Trophoblast cell (in vitro differentiated cells and primary cell): ENCODE data around the gene FAM20A.

Experiments
- DNase-seq, 2 donors: peaks; one replicate each; pipeline ENCODE4 v3.0.0-alpha.2; 2016
- H2AFZ ChIP-seq: 2 replicates; pipeline ENCODE4 v1.6.1; 2013; ENCODE audit warnings: low read length, moderate library complexity, mild to moderate bottlenecking; ENCODE audit not compliant: insufficient read depth, poor library complexity
- H2AK5ac ChIP-seq: 2 replicates; pipeline ENCODE4 v1.6.1; 2013; ENCODE audit warnings: mild to moderate bottlenecking, low read length
- H2BK120ac ChIP-seq: 2 replicates; pipeline ENCODE4 v1.6.1; 2013; ENCODE audit warnings: low read length, mild to moderate bottlenecking, moderate library complexity; ENCODE audit not compliant: insufficient read depth, poor library complexity
- H2BK12ac ChIP-seq: 2 replicates; pipeline ENCODE4 v1.6.1; 2013; ENCODE audit warnings: mild to moderate bottlenecking, low read length, moderate library complexity
- H2BK5ac ChIP-seq: 2 replicates; pipeline ENCODE4 v1.6.1; 2013; ENCODE audit warnings: low read length, low read depth, moderate library complexity, mild to moderate bottlenecking; ENCODE audit not compliant: poor library complexity
- H3K14ac ChIP-seq: 2 replicates; pipeline ENCODE4 v1.6.1; 2013; ENCODE audit warnings: mild to moderate bottlenecking, low read length
- H3K18ac ChIP-seq: 2 replicates; pipeline ENCODE4 v1.6.1; 2013; ENCODE audit warnings: mild to moderate bottlenecking, low read length
- H3K23ac ChIP-seq: 2 replicates; pipeline ENCODE4 v1.6.1; 2013; ENCODE audit warnings: low read length
- H3K27ac ChIP-seq: 2 replicates; pipeline ENCODE4 v1.5.1; 2013; ENCODE audit warnings: low read depth, mild to moderate bottlenecking, inconsistent platforms, low read length, moderate library complexity
- H3K27me3 ChIP-seq: 2 replicates; pipeline ENCODE4 v1.6.1; 2013; ENCODE audit warnings: inconsistent platforms, mild to moderate bottlenecking, low read length, moderate library complexity; ENCODE audit not compliant: insufficient read depth
- H3K36me3 ChIP-seq, 2 experiments: 1 replicate in 1 of 2; 2 replicates in 1 of 2; pipeline ENCODE4 v1.6.1; 2013; ENCODE audit warnings: low read length in 2 of 2, mild to moderate bottlenecking in 2 of 2, moderate library complexity in 1 of 2; ENCODE audit not compliant: insufficient read depth in 2 of 2, control insufficient read depth in 1 of 2
- H3K4ac ChIP-seq: 2 replicates; pipeline ENCODE4 v1.6.1; 2013; ENCODE audit warnings: low read depth, mild to moderate bottlenecking, low read length, moderate library complexity
- H3K4me1 ChIP-seq, 2 experiments: 1 replicate in 1 of 2; 2 replicates in 1 of 2; pipeline ENCODE4 v1.6.1; 2013; ENCODE audit warnings: low read length in 2 of 2, mild to moderate bottlenecking in 2 of 2, moderate library complexity in 1 of 2; ENCODE audit not compliant: insufficient read depth in 2 of 2, control insufficient read depth in 1 of 2
- H3K4me2 ChIP-seq: 2 replicates; pipeline ENCODE4 v1.6.1; 2013; ENCODE audit warnings: inconsistent platforms, mild to moderate bottlenecking, low read length, moderate library complexity
- H3K4me3 ChIP-seq: 2 replicates; pipeline ENCODE4 v1.5.1; 2013; ENCODE audit warnings: mild to moderate bottlenecking, low read depth, low read length, inconsistent platforms
- H3K79me1 ChIP-seq: one replicate; pipeline ENCODE4 v1.6.1; 2013; ENCODE audit warnings: low read length
- H3K79me2 ChIP-seq: 2 replicates; pipeline ENCODE4 v1.6.1; 2013; ENCODE audit warnings: low read length, mild to moderate bottlenecking; ENCODE audit not compliant: control insufficient read depth, insufficient read depth, poor library complexity
- H3K9ac ChIP-seq: 2 replicates; pipeline ENCODE4 v1.6.1; 2013; ENCODE audit warnings: mild to moderate bottlenecking, low read length
- H3K9me3 ChIP-seq: 2 replicates; pipeline ENCODE4 v1.6.1; 2013; ENCODE audit warnings: low read depth, mild to moderate bottlenecking, control low read depth, inconsistent platforms, low read length; ENCODE audit not compliant: insufficient read depth
- H4K12ac ChIP-seq: 2 replicates; pipeline ENCODE4 v1.6.1; 2013; ENCODE audit warnings: low read depth, mild to moderate bottlenecking, low read length, moderate library complexity
- H4K8ac ChIP-seq: 2 replicates; pipeline ENCODE4 v1.6.1; 2013; ENCODE audit warnings: low read depth, mild to moderate bottlenecking, low read length, moderate library complexity
- H4K91ac ChIP-seq: one replicate; pipeline ENCODE4 v1.6.1; 2013; ENCODE audit warnings: low read depth, mild to moderate bottlenecking, low read length, moderate library complexity
- WGBS: extraction: QIAGEN DNeasy Blood & Tissue Kit; methylation state at CpG from one replicate; pipeline ENCODE4 v1.1.7; 2013; ENCODE audit warnings: missing lambda C conversion rate; ENCODE audit not compliant: insufficient read length, insufficient coverage; ENCODE audit errors: extremely low coverage; 5-methylcytosine and 5-hydroxymethylcytosine counted together

Gene FAM20A

GRCh38 chr17:68569346-68569745 is 31.8 kb downstream of the FAM20A start:
- no peak overlapping the region for H2AK5ac ChIP-seq

GRCh38 chr17:68568581-68568980 is 32.6 kb downstream of the FAM20A start:
- H3K36me3 ChIP-seq = no peaks in the 10 kb centered on the region
- no peak overlapping the region for H4K12ac ChIP-seq
- no peak overlapping the region for H3K9ac ChIP-seq
- no CpG with 5 or more reads among the region's 2 CpGs for WGBS
- H2AFZ ChIP-seq = no peak overlapping the region
- no peaks in the 10 kb centered on the region for H3K9me3 ChIP-seq
- no peak overlapping the region for H2BK5ac ChIP-seq
- DNase-seq = peak; percentile 12 to 85
- H3K23ac ChIP-seq = no peak overlapping the region
- H4K8ac ChIP-seq = no peak overlapping the region
- no peak overlapping the region for H2BK120ac ChIP-seq
- no peaks in the 10 kb centered on the region for H3K27me3 ChIP-seq
- H3K14ac ChIP-seq = no peak overlapping the region
- H3K79me2 ChIP-seq = no peaks in the 10 kb centered on the region
- no peak overlapping the region for H2BK12ac ChIP-seq
- no peak overlapping the region for H3K27ac ChIP-seq
- no peak overlapping the region for H3K4ac ChIP-seq
- H3K4me3 ChIP-seq = no peak overlapping the region
- H2AK5ac ChIP-seq = no peak overlapping the region
- peaks cover 13% of the 10 kb centered on the region for H3K79me1 ChIP-seq
- H3K18ac ChIP-seq = no peak overlapping the region
- H4K91ac ChIP-seq = no peak overlapping the region
- peaks cover 3 to 7% of the 10 kb centered on the region in 2 experiments for H3K4me1 ChIP-seq
- no peak overlapping the region for H3K4me2 ChIP-seq

More at GRCh38 chr17:68569346-68569745, 31.8 kb downstream of the FAM20A start:
- H3K79me2 ChIP-seq = no peaks in the 10 kb centered on the region
- no peak overlapping the region for H2AFZ ChIP-seq
- H3K14ac ChIP-seq = no peak overlapping the region
- H3K18ac ChIP-seq = no peak overlapping the region
- H2BK5ac ChIP-seq = no peak overlapping the region
- no peak overlapping the region for H3K23ac ChIP-seq
- no peak overlapping the region for H3K4me2 ChIP-seq
- no peak overlapping the region for H3K4ac ChIP-seq
- H2BK120ac ChIP-seq = no peak overlapping the region
- H3K27ac ChIP-seq = peak overlapping the region; percentile 27
- H3K4me3 ChIP-seq = no peak overlapping the region
- no peak overlapping the region for H2BK12ac ChIP-seq
- no peaks in the 10 kb centered on the region for H3K9me3 ChIP-seq
- DNase-seq = no peak
- no peaks in the 10 kb centered on the region for H3K27me3 ChIP-seq
- H3K9ac ChIP-seq = no peak overlapping the region
- no peak overlapping the region for H4K8ac ChIP-seq
- peaks cover 13% of the 10 kb centered on the region for H3K79me1 ChIP-seq
- no peaks in the 10 kb centered on the region for H3K36me3 ChIP-seq
- no peak overlapping the region for H4K91ac ChIP-seq
- peaks cover 3 to 7% of the 10 kb centered on the region in 2 experiments for H3K4me1 ChIP-seq
- H4K12ac ChIP-seq = no peak overlapping the region

GRCh38 chr17:68567581-68567980 is 33.6 kb downstream of the FAM20A start:
- H3K36me3 ChIP-seq = no peaks in the 10 kb centered on the region
- WGBS = no CpG with 5 or more reads among the region's 8 CpGs
- H3K4ac ChIP-seq = peak overlapping the region; percentile 27

GRCh38 chr17:68567035-68567434 is 34.1 kb downstream of the FAM20A start:
- WGBS = no CpG with 5 or more reads among the region's 3 CpGs
- Histone ChIP-seq H2AK5ac (no peak overlapping the region), H3K4me2 (no peak overlapping the region), H2BK120ac (no peak overlapping the region), H3K23ac (no peak overlapping the region), H3K14ac (no peak overlapping the region), H4K12ac (no peak overlapping the region), H2AFZ (no peak overlapping the region), H3K4me3 (no peak overlapping the region), H3K9ac (no peak overlapping the region), H3K9me3 (no peaks in the 10 kb centered on the region), H2BK5ac (peak overlapping the region; percentile 41), H3K27ac (peak overlapping the region; percentile 81), H3K4ac (peak overlapping the region; percentile 27), H4K8ac (no peak overlapping the region), H3K4me1 (peaks cover 3 to 7% of the 10 kb centered on the region in 2 experiments), H3K79me1 (peaks cover 13% of the 10 kb centered on the region), H3K27me3 (no peaks in the 10 kb centered on the region), H3K18ac (no peak overlapping the region), H3K79me2 (no peaks in the 10 kb centered on the region), H2BK12ac (no peak overlapping the region), H4K91ac (peak overlapping the region; percentile 62), H3K36me3 (no peaks in the 10 kb centered on the region)
- DNase-seq = peak; percentile 19 to 66

More at GRCh38 chr17:68567581-68567980, 33.6 kb downstream of the FAM20A start:
- Histone ChIP-seq H2BK120ac (no peak overlapping the region), H3K14ac (peak overlapping the region; percentile 55), H2BK12ac (peak overlapping the region; percentile 23), H2AK5ac (no peak overlapping the region), H3K4me1 (peaks cover 3 to 7% of the 10 kb centered on the region in 2 experiments), H2BK5ac (peak overlapping the region; percentile 41), H3K9ac (no peak overlapping the region), H4K91ac (peak overlapping the region; percentile 62), H4K8ac (no peak overlapping the region), H3K18ac (no peak overlapping the region), H3K23ac (no peak overlapping the region), H4K12ac (no peak overlapping the region), H2AFZ (no peak overlapping the region), H3K27ac (peak overlapping the region; percentile 81), H3K9me3 (no peaks in the 10 kb centered on the region), H3K4me3 (no peak overlapping the region), H3K27me3 (no peaks in the 10 kb centered on the region), H3K79me2 (no peaks in the 10 kb centered on the region), H3K79me1 (peaks cover 13% of the 10 kb centered on the region), H3K4me2 (no peak overlapping the region)
- no peak for DNase-seq
